Measurements from ENCODE around the gene KIAA0040.

GRCh38 chr1:175225805-175226129, 33.2 kb upstream of the KIAA0040 start:
- TF ChIP-seq MAX (IDR thresholded peaks at IDR 0.05; ENCODE audit: insufficient read depth, insufficient read length) (no peak), CTCF (IDR thresholded peaks at IDR 0.05; ENCODE audit: extremely low read depth in 1 of 2, insufficient read depth in 1 of 2, low read depth in 1 of 2, low read length in 2 of 2) (no peak)

All from endothelial cell of umbilical vein (primary cell).